H7 (cell line): ENCODE measurements around the gene TSEN54. TPM values are rescaled to one million over a fixed set of nuclear protein-coding genes. Genes with fewer than 3 reads are reported as not detected.
A peak's percentile ranks its signal among the peaks of the same experiment; 100 is the strongest.
"Not testable (repeated sequence)": the region's sequence is repeated elsewhere in the genome, so short reads cannot be mapped to it uniquely, and the experiment has no call there.

Experiments
- DNase-seq: peaks from one replicate; pipeline ENCODE4 v3.0.0; 2012
- H3K27me3 ChIP-seq: 2 replicates; pipeline ENCODE4 v1.6.0; 2011; ENCODE audit warnings: mild to moderate bottlenecking, low read length; ENCODE audit not compliant: control insufficient read depth, insufficient read depth
- H3K36me3 ChIP-seq: replicated peaks from 2 replicates; pipeline ENCODE4 v1.5.1; 2011; ENCODE audit warnings: low read length; ENCODE audit not compliant: control insufficient read depth, insufficient read depth
- H3K4me3 ChIP-seq: 2 replicates; pipeline ENCODE4 v1.5.1; 2011; ENCODE audit warnings: low read depth, mild to moderate bottlenecking, control low read depth, low read length, moderate library complexity; ENCODE audit not compliant: insufficient read depth
- total RNA-seq: library from RNA; depleted of rRNA; stranded (reverse); fragments of >200 nt; shearing (Covaris generic); gene quantifications from 2 replicates; pipeline ENCODE4 v1.2.3, GENCODE V29; 2014; rRNA removed

Gene TSEN54
- total RNA-seq = 45.2 and 49.4 TPM in 2 replicates

- DNase-seq = peak; percentile 99
- Histone ChIP-seq H3K4me3 (peak within 1 kb of the TSS; percentile 97), H3K36me3 (peaks cover 7% of the 10 kb centered on the region), H3K27me3 (no peaks in the 10 kb centered on the region; the same call in 1 of the 2 replicates)
These were observed at the start of gene TSEN54 for GRCh38 chr17:75516255-75516618. Gene TSEN54, plus strand, starts transcription at chr17:75516528. Its CDS starts 33 bp downstream, at chr17:75516561.

DNA sequence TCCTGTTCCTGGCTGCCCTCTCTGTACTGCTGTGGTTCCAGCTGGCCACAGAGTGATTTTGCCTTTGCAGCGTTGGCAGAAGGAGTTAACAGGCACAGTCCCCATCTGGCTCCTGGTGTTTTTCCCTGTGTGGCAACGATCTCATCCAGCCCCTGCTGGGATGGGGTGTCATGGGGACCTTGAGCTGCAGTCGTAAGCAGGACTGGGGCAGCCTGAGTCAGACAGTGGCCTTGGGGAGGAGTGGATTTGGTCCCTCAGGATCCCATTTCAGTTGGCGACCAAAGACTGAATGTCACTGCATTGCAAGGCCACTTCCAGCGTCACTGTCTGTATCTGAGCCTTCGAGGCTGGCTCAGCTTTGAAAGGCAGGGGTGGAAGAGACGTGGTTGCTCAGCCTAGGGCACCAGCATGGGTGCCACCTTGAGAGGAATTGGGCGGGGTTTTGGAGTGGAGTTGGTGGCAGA lies 48.0 kb upstream of the TSEN54 start:
- no peak for DNase-seq
- Histone ChIP-seq H3K4me3 (no peak overlapping the region), H3K27me3 (no peaks in the 10 kb centered on the region), H3K36me3 (peaks cover 1% of the 10 kb centered on the region; the same call in 1 of the 2 replicates)

DNA sequence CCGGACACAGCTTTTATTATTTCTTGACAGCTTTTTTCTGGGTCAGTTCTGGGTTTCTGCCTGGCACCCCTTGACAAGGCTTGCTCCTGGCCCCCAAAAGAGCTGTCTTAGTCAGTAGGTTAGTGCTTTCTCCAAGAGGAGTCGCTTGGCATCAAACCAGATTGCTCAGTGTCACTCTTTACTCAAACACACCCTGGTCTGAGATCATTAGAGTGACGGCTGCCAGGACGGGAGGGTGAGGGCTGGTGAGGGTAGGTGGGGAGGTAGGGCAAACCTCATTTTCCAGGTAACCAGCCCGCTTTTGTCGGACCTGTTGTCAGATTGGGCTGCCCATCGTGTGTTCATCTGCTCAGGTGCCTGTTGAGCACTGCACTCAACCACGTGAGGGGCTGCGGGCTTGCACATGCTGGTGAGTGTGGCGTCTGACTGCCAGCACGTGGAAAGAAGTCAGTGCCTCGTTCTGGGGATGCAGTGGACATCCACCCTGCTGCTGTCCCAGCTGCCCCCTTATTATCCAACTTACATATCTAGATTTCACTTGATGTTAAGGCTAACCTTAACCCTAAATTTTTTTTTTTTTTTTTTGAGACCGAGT lies 47.5 kb upstream of the TSEN54 start:
- no peak for DNase-seq
- Histone ChIP-seq H3K27me3 (no peaks in the 10 kb centered on the region), H3K36me3 (peaks cover 1% of the 10 kb centered on the region; the same call in 1 of the 2 replicates), H3K4me3 (no peak overlapping the region)

GRCh38 chr17:75471207-75471606 lies 45.1 kb upstream of the TSEN54 start:
- DNase-seq = no peak
- Histone ChIP-seq H3K4me3 (no peak overlapping the region), H3K36me3 (peaks cover 1% of the 10 kb centered on the region; the same call in 1 of the 2 replicates), H3K27me3 (no peaks in the 10 kb centered on the region)

DNA sequence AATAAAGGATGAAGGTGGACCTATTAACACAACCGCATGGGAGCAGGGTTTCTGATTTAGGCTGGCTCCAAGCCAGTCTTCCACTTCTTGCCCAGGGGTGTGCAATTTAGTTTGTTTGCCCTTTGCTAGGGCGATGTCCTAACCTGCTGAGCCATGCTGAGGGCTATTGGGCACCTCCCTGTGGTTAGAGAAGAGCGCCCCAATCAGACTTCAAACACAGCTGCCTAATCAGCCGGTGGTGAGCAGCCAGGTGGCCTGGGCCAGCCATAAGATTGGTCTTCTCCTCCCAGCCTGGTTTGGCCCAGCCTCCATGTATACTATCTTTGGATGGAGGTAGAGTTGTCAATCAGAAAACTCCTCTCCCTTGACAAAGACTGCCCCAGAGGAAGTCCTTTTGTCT lies 44.2 kb upstream of the TSEN54 start:
- Histone ChIP-seq H3K36me3 (peaks cover 1% of the 10 kb centered on the region; the same call in 1 of the 2 replicates), H3K27me3 (no peaks in the 10 kb centered on the region), H3K4me3 (no peak overlapping the region)
- no peak for DNase-seq

GRCh38 chr17:75473246-75473645 lies 43.1 kb upstream of the TSEN54 start:
- no peak for DNase-seq
- H3K4me3 ChIP-seq = no peak overlapping the region
- peaks cover 1% of the 10 kb centered on the region; the same call in 1 of the 2 replicates for H3K36me3 ChIP-seq
- no peaks in the 10 kb centered on the region for H3K27me3 ChIP-seq

GRCh38 chr17:75474736-75475135 lies 41.6 kb upstream of the TSEN54 start:
- Histone ChIP-seq H3K27me3 (no peaks in the 10 kb centered on the region), H3K36me3 (peaks cover 1% of the 10 kb centered on the region; the same call in 1 of the 2 replicates)
- no peak for DNase-seq

DNA sequence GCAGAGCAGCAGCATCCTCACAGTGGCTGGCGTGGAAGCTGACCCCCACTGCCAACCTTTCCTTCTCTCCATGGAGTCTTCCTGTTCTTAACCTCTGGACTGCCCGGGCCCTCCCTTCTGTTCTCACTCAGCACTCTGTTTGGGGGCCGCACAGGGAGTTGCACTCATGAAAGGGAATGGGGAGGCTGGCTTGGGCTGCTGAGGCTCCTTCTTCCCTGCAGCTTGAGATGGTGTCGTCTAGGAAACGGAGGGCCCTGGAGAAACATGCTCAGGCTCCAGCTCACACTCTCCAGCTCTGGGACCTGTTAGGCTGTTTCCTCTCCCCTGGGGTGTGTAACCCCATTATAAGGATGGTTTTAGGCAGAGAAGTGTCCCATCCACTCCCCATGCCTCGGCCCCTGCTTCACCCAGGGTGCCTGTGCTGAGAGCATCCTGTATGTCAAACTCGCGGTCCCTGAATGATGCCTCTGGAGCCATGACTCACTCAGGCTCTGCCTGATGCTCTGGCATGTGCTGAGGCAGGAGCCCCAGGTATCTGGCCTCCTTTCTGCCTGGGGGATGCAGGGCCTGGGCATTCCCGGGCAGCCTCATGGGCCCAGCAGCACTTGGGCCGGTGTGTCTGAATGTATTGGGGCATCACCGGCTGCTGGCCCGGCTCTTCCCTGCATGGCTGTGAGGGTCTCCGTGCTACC lies 41.0 kb upstream of the TSEN54 start:
- Histone ChIP-seq H3K4me3 (no peak overlapping the region), H3K27me3 (no peaks in the 10 kb centered on the region), H3K36me3 (peaks cover 1% of the 10 kb centered on the region; the same call in 1 of the 2 replicates)
- DNase-seq = no peak

More at GRCh38 chr17:75474736-75475135, 41.6 kb upstream of the TSEN54 start:
- no peak overlapping the region for H3K4me3 ChIP-seq

DNA sequence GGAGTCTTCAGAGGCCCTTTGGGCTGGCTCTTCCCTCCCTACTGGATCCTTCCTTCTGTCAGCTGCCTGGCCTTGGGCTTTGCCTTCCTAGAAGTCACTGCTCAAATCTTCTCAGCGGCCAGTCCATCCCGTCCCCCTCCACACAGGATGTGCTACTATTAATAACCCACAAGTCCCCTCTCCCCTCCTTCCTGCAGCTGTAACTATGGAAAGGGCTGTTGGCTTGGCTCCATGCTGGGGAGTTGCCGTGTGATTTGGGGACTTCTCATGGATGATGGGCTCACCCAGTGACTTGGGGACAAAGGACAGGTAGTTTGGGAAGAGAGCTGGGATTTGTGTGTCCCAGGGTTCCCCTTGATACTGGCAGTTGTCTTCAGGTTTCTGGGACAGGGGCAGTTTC lies 40.5 kb upstream of the TSEN54 start:
- H3K27me3 ChIP-seq = no peaks in the 10 kb centered on the region
- no peak for DNase-seq
- H3K36me3 ChIP-seq = peaks cover 1% of the 10 kb centered on the region; the same call in 1 of the 2 replicates
- H3K4me3 ChIP-seq = no peak overlapping the region

GRCh38 chr17:75476271-75476671 lies 40.1 kb upstream of the TSEN54 start:
- peaks cover 1% of the 10 kb centered on the region; the same call in 1 of the 2 replicates for H3K36me3 ChIP-seq
- no peak overlapping the region for H3K4me3 ChIP-seq
- H3K27me3 ChIP-seq = no peaks in the 10 kb centered on the region
- no peak for DNase-seq

DNA sequence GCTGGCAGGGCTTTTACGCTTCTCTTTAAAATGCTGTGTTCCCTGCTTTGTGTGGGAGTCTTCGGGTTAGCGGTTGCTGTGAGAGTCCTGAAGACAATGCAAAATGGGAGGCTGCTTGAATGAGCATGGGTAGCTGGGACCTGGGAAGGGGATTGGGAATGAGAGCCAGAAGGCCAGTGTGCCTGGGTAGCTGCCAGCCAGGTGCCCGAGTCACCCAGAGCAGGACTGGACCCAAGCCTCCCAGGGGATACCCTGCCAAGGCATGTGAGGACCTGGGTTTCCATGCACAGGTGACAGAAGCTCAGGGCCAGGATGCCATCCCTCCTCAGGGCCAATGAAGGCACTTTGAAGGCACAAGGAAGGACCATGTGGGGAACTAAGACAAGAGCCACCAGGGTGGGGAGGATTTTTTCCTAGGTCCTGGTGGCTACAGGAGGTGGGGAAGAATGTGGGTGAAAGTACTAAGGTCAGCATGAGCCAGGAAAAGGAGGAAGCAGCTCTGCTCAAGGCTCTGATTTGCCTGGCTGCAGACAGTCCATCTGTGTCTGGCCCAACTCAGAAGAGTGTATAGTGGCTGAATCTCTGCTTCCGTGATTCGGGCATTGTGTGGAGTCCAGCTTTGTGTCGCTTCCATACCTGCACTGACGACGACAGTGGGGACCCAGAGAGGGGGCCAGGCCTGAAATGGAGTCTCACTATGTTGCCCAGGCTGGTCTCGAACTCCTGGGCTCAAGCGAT lies 39.4 kb upstream of the TSEN54 start:
- H3K36me3 ChIP-seq = peaks cover 1% of the 10 kb centered on the region; the same call in 1 of the 2 replicates
- H3K4me3 ChIP-seq = no peak overlapping the region
- H3K27me3 ChIP-seq = no peaks in the 10 kb centered on the region
- DNase-seq = no peak

DNA sequence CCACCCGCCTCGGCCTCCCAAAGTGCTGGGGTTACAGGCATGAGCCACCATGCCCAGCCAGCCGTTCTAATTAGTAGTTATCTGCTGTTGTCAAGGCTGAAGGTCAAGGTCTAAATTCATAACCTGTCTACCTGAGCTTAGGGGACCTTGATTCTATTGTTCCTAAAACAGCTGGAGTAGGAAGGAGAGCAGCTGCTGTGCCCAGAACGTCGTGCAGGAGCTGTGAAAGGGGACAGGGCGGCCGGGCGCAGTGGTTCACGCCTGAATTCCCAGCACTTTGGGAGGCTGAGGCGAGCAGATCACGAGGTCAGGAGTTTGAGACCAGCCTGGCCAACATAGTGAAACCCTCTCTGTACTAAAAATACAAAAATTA lies 38.9 kb upstream of the TSEN54 start:
- not testable (repeated sequence) for H3K36me3 ChIP-seq, H3K27me3 ChIP-seq, H3K4me3 ChIP-seq, DNase-seq

DNA sequence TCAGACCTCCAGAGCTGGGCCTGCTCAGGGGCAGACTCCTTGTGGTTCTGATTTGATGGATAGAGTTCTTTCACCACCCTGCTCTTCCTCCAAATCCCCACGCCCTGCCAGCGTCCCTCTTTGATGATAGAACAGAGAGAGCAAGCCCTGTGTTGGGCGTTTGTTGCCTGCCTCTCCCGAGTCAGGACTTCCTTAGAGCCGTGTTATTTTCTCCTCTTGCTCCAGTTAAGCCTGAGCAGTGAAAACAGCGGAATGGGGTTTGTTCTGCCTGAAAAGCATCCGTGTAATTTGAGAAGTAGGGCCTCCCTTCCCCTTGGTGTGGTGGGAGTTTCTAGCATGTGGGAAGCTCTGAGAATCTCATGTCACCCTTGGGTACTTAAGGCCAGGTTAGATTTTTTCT lies 37.8 kb upstream of the TSEN54 start:
- H3K36me3 ChIP-seq = no peaks in the 10 kb centered on the region; the same call in 1 of the 2 replicates
- no peak overlapping the region for H3K4me3 ChIP-seq
- H3K27me3 ChIP-seq = no peaks in the 10 kb centered on the region
- DNase-seq = peak; percentile 62

- Histone ChIP-seq H3K4me3 (no peak overlapping the region), H3K27me3 (no peaks in the 10 kb centered on the region), H3K36me3 (no peaks in the 10 kb centered on the region; the same call in 1 of the 2 replicates)
- no peak for DNase-seq
These were observed 36.0 kb upstream of the TSEN54 start for GRCh38 chr17:75480281-75480680.
